GM12878 (cell line): ENCODE data around the gene SCP2. TPM values are rescaled to one million over a fixed set of nuclear protein-coding genes. Genes with fewer than 3 reads are reported as not detected.

Source experiments
- ATAC-seq: fragments of 200-7000 bp; cut with Tn5 transposase; 3 replicates; pipeline ENCODE4 v1.9.1; 2020; ENCODE audit warnings: mild to moderate bottlenecking, moderate library complexity
- BruUV-seq: library from RNA; stranded (reverse); fragments of 400-500 nt; replicated peaks from 2 replicates; lab custom pipeline; 2021; lab: Mats Ljungman, UMichigan
- CTCF ChIA-PET: fragments of 300-600 bp; sonication (Branson Sonifier 250); formaldehyde crosslinking; extraction: SDS; loops from one replicate; lab custom pipeline; 2021; ENCODE audit warnings: inconsistent platforms; lab: Yijun Ruan, JAX
- POLR2A ChIA-PET: fragments of 350-600 bp; formaldehyde crosslinking; extraction: SDS; loops from one replicate; lab custom pipeline; 2021; ENCODE audit warnings: inconsistent platforms; lab: Charles Lee
- RAD21 ChIA-PET: fragments of 300-600 bp; sonication (Branson Sonifier 250); formaldehyde crosslinking; loops from one replicate; lab custom pipeline; 2023; ENCODE audit warnings: antibody characterized with exemption; ENCODE audit not compliant: unreplicated experiment; lab: Charles Lee
- SMC1A ChIA-PET: fragments of 300-600 bp; sonication (Branson Sonifier 250); formaldehyde crosslinking; loops from one replicate; lab custom pipeline; 2023; ENCODE audit not compliant: unreplicated experiment, uncharacterized antibody; lab: Charles Lee
- DNase-seq: peaks from one replicate; pipeline ENCODE4 v3.0.0-alpha.2; 2011; ENCODE audit warnings: low read depth, low spot score
- FAIRE-seq: peaks from 3 replicates; lab custom pipeline; 2011; peaks lifted over from hg19 to GRCh38; lab: Jason Lieb, UNC
- H2AFZ ChIP-seq: 2 replicates; pipeline ENCODE4 v1.6.0; 2011; ENCODE audit warnings: low read depth, low read length, control low read depth; ENCODE audit not compliant: control insufficient read depth
- H3K27ac ChIP-seq: 2 replicates; pipeline ENCODE4 v1.5.1; 2011; ENCODE audit warnings: control low read depth; ENCODE audit not compliant: control insufficient read depth, insufficient read depth
- H3K27me3 ChIP-seq, 2 experiments: replicated peaks in 1 of 2; 2 replicates each; pipeline versions ENCODE4 v1.6.0 to v1.6.1; 2011; ENCODE audit warnings: low read length in 1 of 2; ENCODE audit not compliant: control insufficient read depth in 2 of 2, insufficient read depth in 2 of 2
- H3K36me3 ChIP-seq, 2 experiments: 2 replicates each; pipeline ENCODE4 v1.5.1; 2011; ENCODE audit warnings: low read length in 1 of 2; ENCODE audit not compliant: control insufficient read depth in 2 of 2, insufficient read depth in 2 of 2
- H3K4me1 ChIP-seq: 2 replicates; pipeline ENCODE4 v1.6.1; 2011; ENCODE audit warnings: mild to moderate bottlenecking, low read length, moderate library complexity, mixed read lengths; ENCODE audit not compliant: control insufficient read depth, insufficient read depth
- H3K4me2 ChIP-seq: 2 replicates; pipeline ENCODE4 v1.6.0; 2011; ENCODE audit warnings: control low read depth; ENCODE audit not compliant: control insufficient read depth, insufficient read depth
- H3K4me3 ChIP-seq: fragments of 200-600 bp; sonication (generic); 2 replicates; pipeline ENCODE4 v1.5.1; 2016
- H3K79me2 ChIP-seq: 2 replicates; pipeline ENCODE4 v1.6.0; 2011; ENCODE audit warnings: low read length; ENCODE audit not compliant: control insufficient read depth, insufficient read depth
- H3K9ac ChIP-seq: 2 replicates; pipeline ENCODE4 v1.8.0; 2011; ENCODE audit warnings: low read length, control low read depth, mixed read lengths; ENCODE audit not compliant: control insufficient read depth, insufficient read depth
- H3K9me3 ChIP-seq: replicated peaks from 3 replicates; pipeline ENCODE4 v1.5.1; 2011; ENCODE audit warnings: mild to moderate bottlenecking, low read length; ENCODE audit not compliant: control insufficient read depth, insufficient read depth
- H4K20me1 ChIP-seq: 2 replicates; pipeline ENCODE4 v1.6.0; 2011; ENCODE audit not compliant: control insufficient read depth, insufficient read depth
- EZH2 ChIP-seq: IDR thresholded peaks from 2 replicates; pipeline ENCODE4 v1.6.1; 2012; ENCODE audit warnings: low read depth, mild to moderate bottlenecking, control low read depth, inconsistent platforms, low read length, borderline replicate concordance; ENCODE audit not compliant: control insufficient read depth
- STAT3 ChIP-seq: IDR thresholded peaks from 2 replicates; pipeline ENCODE4 v1.6.1; 2011; ENCODE audit warnings: low read depth, low read length, improper control_type of control experiment
- SUPT20H ChIP-seq: IDR thresholded peaks from 2 replicates; pipeline ENCODE4 v1.6.1; 2011; ENCODE audit warnings: low read depth, mild to moderate bottlenecking, low read length, moderate library complexity, borderline replicate concordance; ENCODE audit not compliant: control insufficient read depth
- WGBS: methylation state at CpG from one replicate; pipeline ENCODE4 v1.1.6; 2016; ENCODE audit warnings: low lambda C conversion rate; ENCODE audit not compliant: insufficient replicate concordance, insufficient coverage; ENCODE audit errors: missing lambda C conversion rate; 5-methylcytosine and 5-hydroxymethylcytosine counted together
- in situ Hi-C: fragments of 300-500 bp; cut with MboI; formaldehyde crosslinking; loops from 9 replicates; pipeline ENCODE4 v1.14.3; 2018; ENCODE audit warnings: mixed read lengths
- intact Hi-C: fragments of 100-400 bp; cut with micrococcal nuclease; formaldehyde crosslinking; loops from one replicate; pipeline ENCODE4 v1.14.2; 2022; ENCODE audit not compliant: unreplicated experiment
- polyA plus RNA-seq, 11 experiments: library from polyadenylated mRNA; depleted of rRNA in 4 of 11; unstranded in 6 of 11; stranded (reverse) in 5 of 11; fragments of >200 nt; fragmentation: Nextera tagmentation in 4 of 11; fragmentation: Illumina TruSeq in 1 of 11; extraction: Ambion mirVana in 4 of 11; extraction: Trizol in 1 of 11; gene quantifications; 1 replicate in 1 of 11; 2 replicates in 10 of 11; pipeline versions ENCODE4 v1.2.1 to v1.2.3, GENCODE V29; 2011 to 2016; ENCODE audit warnings: inconsistent platforms in 2 of 11, missing spikeins in 2 of 11, low read depth in 1 of 11
- total RNA-seq, 4 experiments: library from RNA; depleted of rRNA in 3 of 4; stranded (reverse); fragments of >200 nt in 3 of 4; fragmentation: Illumina TruSeq in 1 of 4; extraction: Trizol in 1 of 4; gene quantifications; 2 replicates each; pipeline versions ENCODE4 v1.2.1 to v1.2.3, GENCODE V29; 2013 to 2021
- TF ChIP-seq, protein P1 (sequence below): IDR thresholded peaks from 2 replicates; pipeline ENCODE4 v1.6.1; 2011; ENCODE audit warnings: low read depth, mild to moderate bottlenecking, low read length, moderate library complexity, borderline replicate concordance; ENCODE audit errors: extremely low read depth
- TF ChIP-seq, protein P2 (sequence below): fragments of 450-650 bp; IDR thresholded peaks from 2 replicates; pipeline ENCODE4 v1.6.1; 2016; ENCODE audit warnings: mild to moderate bottlenecking
- TF ChIP-seq, protein P3 (sequence below): fragments of 150-350 bp; IDR thresholded peaks from 2 replicates; pipeline ENCODE4 v1.6.1; 2014; ENCODE audit warnings: mild to moderate bottlenecking, low read depth, low read length
- TF ChIP-seq, protein P4 (sequence below): fragments of 450-650 bp; IDR thresholded peaks from 2 replicates; pipeline ENCODE4 v1.6.1; 2017; ENCODE audit warnings: mild to moderate bottlenecking

SCP2 gene
- total and polyA plus RNA-seq, 10 of the 15 experiments (the other 5 are each of a cell fraction or from before 2014, with no cell fraction given), result 74.3 to 327 (median 127) TPM

DNA sequence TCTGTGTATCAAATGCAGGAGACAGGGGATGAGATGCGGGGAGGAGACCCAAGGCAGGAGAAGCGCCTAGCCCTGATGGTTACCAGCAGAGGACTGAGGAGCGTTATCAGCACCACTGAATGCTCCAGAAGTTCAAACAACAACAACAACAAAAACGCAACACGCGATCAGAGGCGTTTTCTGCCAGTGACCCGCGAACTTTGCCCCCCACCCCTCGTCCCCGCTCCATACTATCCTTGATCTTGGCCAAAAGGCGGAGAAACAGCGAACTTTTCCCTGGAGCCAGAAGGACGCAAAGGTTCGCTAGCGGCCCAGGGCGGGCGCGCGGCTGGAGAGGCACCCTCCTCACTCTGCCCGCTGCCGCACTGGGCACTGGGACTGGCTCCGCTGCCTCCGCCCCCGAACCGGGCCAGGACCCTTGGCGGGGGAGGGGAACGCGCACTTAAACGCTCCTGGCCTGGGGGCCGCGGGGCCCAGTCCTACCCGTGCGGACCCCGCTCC, 6.2 kb upstream of the SCP2 start:
- 87% methylated on average over 30 of the region's 35 CpGs for WGBS
- no peak for FAIRE-seq
- Histone ChIP-seq H3K4me2 (peak overlapping the region; percentile 74), H3K27me3 (no peaks in the 10 kb centered on the region), H3K9me3 (no peaks in the 10 kb centered on the region), H3K4me3 (peak overlapping the region; percentile 52), H4K20me1 (no peaks in the 10 kb centered on the region), H3K9ac (peak overlapping the region; percentile 68; the same call in 1 of the 2 replicates), H2AFZ (peak overlapping the region; percentile 64), H3K27ac (no peak overlapping the region), H3K4me1 (no peaks in the 10 kb centered on the region), H3K79me2 (no peaks in the 10 kb centered on the region), H3K36me3 (no peaks in the 10 kb centered on the region)
- ChIA-PET SMC1A (interaction anchor here (0.7 to 1.6 kb wide), 3 partner anchors 176 to 219 kb away, joined by 3 read pairs; no protein-coding TSS in a partner anchor), CTCF (interaction anchor here (1.1 to 2.0 kb wide), 8 partner anchors 9 to 220 kb away, joined by 4 to 11 read pairs (median 6); partner anchors contain the start of gene ZYG11A), POLR2A (interaction anchor here (0.5 to 1.0 kb wide), 4 partner anchors 260 to 847 kb away, joined by 3 to 9 read pairs (median 4); no protein-coding TSS in a partner anchor), RAD21 (interaction anchor here (1.0 to 1.6 kb wide), 4 partner anchors 78 to 222 kb away, joined by 3 to 10 read pairs (median 5); partner anchors contain the start of genes COA7 and ZYG11A)
- intact Hi-C loops, result loop anchor here (2.0 to 5.0 kb wide), 2 partner anchors 78 to 219 kb away; partner anchors contain the start of gene ZYG11A
- peak; percentile 3; the same call in 2 of the 3 replicates for ATAC-seq
- DNase-seq, result no peak
- TF ChIP-seq STAT3, result no peak
- TF ChIP-seq, protein P1, sequence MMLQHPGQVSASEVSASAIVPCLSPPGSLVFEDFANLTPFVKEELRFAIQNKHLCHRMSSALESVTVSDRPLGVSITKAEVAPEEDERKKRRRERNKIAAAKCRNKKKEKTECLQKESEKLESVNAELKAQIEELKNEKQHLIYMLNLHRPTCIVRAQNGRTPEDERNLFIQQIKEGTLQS, result no peak
- TF ChIP-seq EZH2, result no peak
- TF ChIP-seq, protein P2, sequence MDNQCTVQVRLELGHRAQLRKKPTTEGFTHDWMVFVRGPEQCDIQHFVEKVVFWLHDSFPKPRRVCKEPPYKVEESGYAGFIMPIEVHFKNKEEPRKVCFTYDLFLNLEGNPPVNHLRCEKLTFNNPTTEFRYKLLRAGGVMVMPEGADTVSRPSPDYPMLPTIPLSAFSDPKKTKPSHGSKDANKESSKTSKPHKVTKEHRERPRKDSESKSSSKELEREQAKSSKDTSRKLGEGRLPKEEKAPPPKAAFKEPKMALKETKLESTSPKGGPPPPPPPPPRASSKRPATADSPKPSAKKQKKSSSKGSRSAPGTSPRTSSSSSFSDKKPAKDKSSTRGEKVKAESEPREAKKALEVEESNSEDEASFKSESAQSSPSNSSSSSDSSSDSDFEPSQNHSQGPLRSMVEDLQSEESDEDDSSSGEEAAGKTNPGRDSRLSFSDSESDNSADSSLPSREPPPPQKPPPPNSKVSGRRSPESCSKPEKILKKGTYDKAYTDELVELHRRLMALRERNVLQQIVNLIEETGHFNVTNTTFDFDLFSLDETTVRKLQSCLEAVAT, result peak; percentile 54
- no peak for TF ChIP-seq SUPT20H
- TF ChIP-seq, protein P3, sequence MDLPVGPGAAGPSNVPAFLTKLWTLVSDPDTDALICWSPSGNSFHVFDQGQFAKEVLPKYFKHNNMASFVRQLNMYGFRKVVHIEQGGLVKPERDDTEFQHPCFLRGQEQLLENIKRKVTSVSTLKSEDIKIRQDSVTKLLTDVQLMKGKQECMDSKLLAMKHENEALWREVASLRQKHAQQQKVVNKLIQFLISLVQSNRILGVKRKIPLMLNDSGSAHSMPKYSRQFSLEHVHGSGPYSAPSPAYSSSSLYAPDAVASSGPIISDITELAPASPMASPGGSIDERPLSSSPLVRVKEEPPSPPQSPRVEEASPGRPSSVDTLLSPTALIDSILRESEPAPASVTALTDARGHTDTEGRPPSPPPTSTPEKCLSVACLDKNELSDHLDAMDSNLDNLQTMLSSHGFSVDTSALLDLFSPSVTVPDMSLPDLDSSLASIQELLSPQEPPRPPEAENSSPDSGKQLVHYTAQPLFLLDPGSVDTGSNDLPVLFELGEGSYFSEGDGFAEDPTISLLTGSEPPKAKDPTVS, result no peak
- TF ChIP-seq, protein P4, sequence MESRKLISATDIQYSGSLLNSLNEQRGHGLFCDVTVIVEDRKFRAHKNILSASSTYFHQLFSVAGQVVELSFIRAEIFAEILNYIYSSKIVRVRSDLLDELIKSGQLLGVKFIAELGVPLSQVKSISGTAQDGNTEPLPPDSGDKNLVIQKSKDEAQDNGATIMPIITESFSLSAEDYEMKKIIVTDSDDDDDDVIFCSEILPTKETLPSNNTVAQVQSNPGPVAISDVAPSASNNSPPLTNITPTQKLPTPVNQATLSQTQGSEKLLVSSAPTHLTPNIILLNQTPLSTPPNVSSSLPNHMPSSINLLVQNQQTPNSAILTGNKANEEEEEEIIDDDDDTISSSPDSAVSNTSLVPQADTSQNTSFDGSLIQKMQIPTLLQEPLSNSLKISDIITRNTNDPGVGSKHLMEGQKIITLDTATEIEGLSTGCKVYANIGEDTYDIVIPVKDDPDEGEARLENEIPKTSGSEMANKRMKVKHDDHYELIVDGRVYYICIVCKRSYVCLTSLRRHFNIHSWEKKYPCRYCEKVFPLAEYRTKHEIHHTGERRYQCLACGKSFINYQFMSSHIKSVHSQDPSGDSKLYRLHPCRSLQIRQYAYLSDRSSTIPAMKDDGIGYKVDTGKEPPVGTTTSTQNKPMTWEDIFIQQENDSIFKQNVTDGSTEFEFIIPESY, result peak; percentile 73; the same call in 1 of the 2 replicates
- no TSS peak for BruUV-seq
- in situ Hi-C loops, result loop anchor here (25.0 kb wide), 1 partner anchor 266 kb away; the partner anchor contains the start of gene CPT2
